GM12878 (cell line): ENCODE data around the gene DYSF. TPM values are rescaled to one million over a fixed set of nuclear protein-coding genes. Genes with fewer than 3 reads are reported as not detected.

ENCODE experiments used
- ATAC-seq: fragments of 200-7000 bp; cut with Tn5 transposase; 3 replicates; pipeline ENCODE4 v1.9.1; 2020; ENCODE audit warnings: mild to moderate bottlenecking, moderate library complexity
- BruUV-seq: library from RNA; stranded (reverse); fragments of 400-500 nt; replicated peaks from 2 replicates; lab custom pipeline; 2021; lab: Mats Ljungman, UMichigan
- CTCF ChIA-PET: fragments of 300-600 bp; sonication (Branson Sonifier 250); formaldehyde crosslinking; extraction: SDS; loops from one replicate; lab custom pipeline; 2021; ENCODE audit warnings: inconsistent platforms; lab: Yijun Ruan, JAX
- POLR2A ChIA-PET: fragments of 350-600 bp; formaldehyde crosslinking; extraction: SDS; loops from one replicate; lab custom pipeline; 2021; ENCODE audit warnings: inconsistent platforms; lab: Charles Lee
- RAD21 ChIA-PET: fragments of 300-600 bp; sonication (Branson Sonifier 250); formaldehyde crosslinking; loops from one replicate; lab custom pipeline; 2023; ENCODE audit warnings: antibody characterized with exemption; ENCODE audit not compliant: unreplicated experiment; lab: Charles Lee
- SMC1A ChIA-PET: fragments of 300-600 bp; sonication (Branson Sonifier 250); formaldehyde crosslinking; loops from one replicate; lab custom pipeline; 2023; ENCODE audit not compliant: unreplicated experiment, uncharacterized antibody; lab: Charles Lee
- DNase-seq: peaks from one replicate; pipeline ENCODE4 v3.0.0-alpha.2; 2011; ENCODE audit warnings: low read depth, low spot score
- FAIRE-seq: peaks from 3 replicates; lab custom pipeline; 2011; peaks lifted over from hg19 to GRCh38; lab: Jason Lieb, UNC
- H2AFZ ChIP-seq: 2 replicates; pipeline ENCODE4 v1.6.0; 2011; ENCODE audit warnings: low read depth, low read length, control low read depth; ENCODE audit not compliant: control insufficient read depth
- H3K27ac ChIP-seq: 2 replicates; pipeline ENCODE4 v1.5.1; 2011; ENCODE audit warnings: control low read depth; ENCODE audit not compliant: control insufficient read depth, insufficient read depth
- H3K27me3 ChIP-seq, 2 experiments: replicated peaks in 1 of 2; 2 replicates each; pipeline versions ENCODE4 v1.6.0 to v1.6.1; 2011; ENCODE audit warnings: low read length in 1 of 2; ENCODE audit not compliant: control insufficient read depth in 2 of 2, insufficient read depth in 2 of 2
- H3K36me3 ChIP-seq, 2 experiments: 2 replicates each; pipeline ENCODE4 v1.5.1; 2011; ENCODE audit warnings: low read length in 1 of 2; ENCODE audit not compliant: control insufficient read depth in 2 of 2, insufficient read depth in 2 of 2
- H3K4me1 ChIP-seq: 2 replicates; pipeline ENCODE4 v1.6.1; 2011; ENCODE audit warnings: mild to moderate bottlenecking, low read length, moderate library complexity, mixed read lengths; ENCODE audit not compliant: control insufficient read depth, insufficient read depth
- H3K4me2 ChIP-seq: 2 replicates; pipeline ENCODE4 v1.6.0; 2011; ENCODE audit warnings: control low read depth; ENCODE audit not compliant: control insufficient read depth, insufficient read depth
- H3K4me3 ChIP-seq: fragments of 200-600 bp; sonication (generic); 2 replicates; pipeline ENCODE4 v1.5.1; 2016
- H3K79me2 ChIP-seq: 2 replicates; pipeline ENCODE4 v1.6.0; 2011; ENCODE audit warnings: low read length; ENCODE audit not compliant: control insufficient read depth, insufficient read depth
- H3K9ac ChIP-seq: 2 replicates; pipeline ENCODE4 v1.8.0; 2011; ENCODE audit warnings: low read length, control low read depth, mixed read lengths; ENCODE audit not compliant: control insufficient read depth, insufficient read depth
- H3K9me3 ChIP-seq: replicated peaks from 3 replicates; pipeline ENCODE4 v1.5.1; 2011; ENCODE audit warnings: mild to moderate bottlenecking, low read length; ENCODE audit not compliant: control insufficient read depth, insufficient read depth
- H4K20me1 ChIP-seq: 2 replicates; pipeline ENCODE4 v1.6.0; 2011; ENCODE audit not compliant: control insufficient read depth, insufficient read depth
- ASH2L ChIP-seq: fragments of 300-600, 200-600 bp; sonication (generic); IDR thresholded peaks from 2 replicates; pipeline ENCODE4 v1.6.1; 2017; ENCODE audit warnings: low read depth, mild to moderate bottlenecking, borderline replicate concordance
- ATF7 ChIP-seq: fragments of 450-650 bp; IDR thresholded peaks from 2 replicates; pipeline ENCODE4 v1.6.1; 2016; ENCODE audit warnings: low read depth, mild to moderate bottlenecking
- BMI1 ChIP-seq: fragments of 450-650 bp; IDR thresholded peaks from 2 replicates; pipeline ENCODE4 v1.6.1; 2016; ENCODE audit warnings: mild to moderate bottlenecking, moderate library complexity, borderline replicate concordance
- CHD2 ChIP-seq: IDR thresholded peaks from 2 replicates; pipeline ENCODE4 v1.6.1; 2011; ENCODE audit warnings: low read depth, low read length, improper control_type of control experiment, borderline replicate concordance
- KLF5 ChIP-seq: fragments of 450-650 bp; IDR thresholded peaks from 2 replicates; pipeline ENCODE4 v1.6.1; 2014; ENCODE audit warnings: mild to moderate bottlenecking; ENCODE audit not compliant: partially characterized antibody
- POLR2A ChIP-seq: IDR thresholded peaks from 2 replicates; pipeline ENCODE4 v1.6.1; 2011; ENCODE audit warnings: low read depth, mild to moderate bottlenecking, low read length
- RAD51 ChIP-seq: fragments of 450-650 bp; IDR thresholded peaks from 2 replicates; pipeline ENCODE4 v1.6.1; 2016; ENCODE audit warnings: moderate library complexity, mild to moderate bottlenecking, inconsistent platforms
- RUNX3 ChIP-seq: IDR thresholded peaks from 2 replicates; pipeline ENCODE4 v1.6.1; 2012; ENCODE audit warnings: low read length, inconsistent platforms
- SKIL ChIP-seq: fragments of 450-650 bp; IDR thresholded peaks from 2 replicates; pipeline ENCODE4 v1.6.1; 2017; ENCODE audit warnings: mild to moderate bottlenecking, low read depth, inconsistent platforms; ENCODE audit not compliant: poor library complexity, severe bottlenecking
- SUZ12 ChIP-seq: fragments of 200-600 bp; sonication (generic); IDR thresholded peaks from one replicate; pipeline ENCODE4 v1.6.1; 2018; ENCODE audit warnings: antibody characterized with exemption, mild to moderate bottlenecking; ENCODE audit not compliant: unreplicated experiment
- TCF12 ChIP-seq: IDR thresholded peaks from 2 replicates; pipeline ENCODE4 v1.6.1; 2011; ENCODE audit warnings: low read depth, mild to moderate bottlenecking, low read length
- TCF3 ChIP-seq: IDR thresholded peaks from 2 replicates; pipeline ENCODE4 v1.6.1; 2012; ENCODE audit warnings: low read depth, mild to moderate bottlenecking, low read length, borderline replicate concordance; ENCODE audit not compliant: insufficient read depth
- TCF7 ChIP-seq: IDR thresholded peaks from 2 replicates; pipeline ENCODE4 v1.6.1; 2014; ENCODE audit warnings: antibody characterized with exemption, borderline replicate concordance
- ZZZ3 ChIP-seq: IDR thresholded peaks from 2 replicates; pipeline ENCODE4 v1.6.1; 2011; ENCODE audit warnings: low read depth; ENCODE audit not compliant: control insufficient read depth, insufficient read length
- WGBS: methylation state at CpG from one replicate; pipeline ENCODE4 v1.1.6; 2016; ENCODE audit warnings: low lambda C conversion rate; ENCODE audit not compliant: insufficient replicate concordance, insufficient coverage; ENCODE audit errors: missing lambda C conversion rate; 5-methylcytosine and 5-hydroxymethylcytosine counted together
- in situ Hi-C: fragments of 300-500 bp; cut with MboI; formaldehyde crosslinking; loops from 9 replicates; pipeline ENCODE4 v1.14.3; 2018; ENCODE audit warnings: mixed read lengths
- intact Hi-C: fragments of 100-400 bp; cut with micrococcal nuclease; formaldehyde crosslinking; loops from one replicate; pipeline ENCODE4 v1.14.2; 2022; ENCODE audit not compliant: unreplicated experiment
- polyA plus RNA-seq, 11 experiments: library from polyadenylated mRNA; depleted of rRNA in 4 of 11; unstranded in 6 of 11; stranded (reverse) in 5 of 11; fragments of >200 nt; fragmentation: Nextera tagmentation in 4 of 11; fragmentation: Illumina TruSeq in 1 of 11; extraction: Ambion mirVana in 4 of 11; extraction: Trizol in 1 of 11; gene quantifications; 1 replicate in 1 of 11; 2 replicates in 10 of 11; pipeline versions ENCODE4 v1.2.1 to v1.2.3, GENCODE V29; 2011 to 2016; ENCODE audit warnings: inconsistent platforms in 2 of 11, missing spikeins in 2 of 11, low read depth in 1 of 11
- total RNA-seq, 4 experiments: library from RNA; depleted of rRNA in 3 of 4; stranded (reverse); fragments of >200 nt in 3 of 4; fragmentation: Illumina TruSeq in 1 of 4; extraction: Trizol in 1 of 4; gene quantifications; 2 replicates each; pipeline versions ENCODE4 v1.2.1 to v1.2.3, GENCODE V29; 2013 to 2021
- TF ChIP-seq, protein P1 (sequence below): fragments of 450-650 bp; IDR thresholded peaks from 2 replicates; pipeline ENCODE4 v1.6.1; 2017; ENCODE audit warnings: low read depth, mild to moderate bottlenecking, moderate library complexity
- TF ChIP-seq, protein P2 (sequence below): fragments of 450-650 bp; IDR thresholded peaks from 2 replicates; pipeline ENCODE4 v1.6.1; 2017; ENCODE audit warnings: antibody characterized with exemption, mild to moderate bottlenecking, moderate library complexity

Gene DYSF
- total and polyA plus RNA-seq, 10 of the 15 experiments (the other 5 are each of a cell fraction or from before 2014, with no cell fraction given), result under 0.01 to 0.15 (median 0.03) TPM; not detected in 7

DNA sequence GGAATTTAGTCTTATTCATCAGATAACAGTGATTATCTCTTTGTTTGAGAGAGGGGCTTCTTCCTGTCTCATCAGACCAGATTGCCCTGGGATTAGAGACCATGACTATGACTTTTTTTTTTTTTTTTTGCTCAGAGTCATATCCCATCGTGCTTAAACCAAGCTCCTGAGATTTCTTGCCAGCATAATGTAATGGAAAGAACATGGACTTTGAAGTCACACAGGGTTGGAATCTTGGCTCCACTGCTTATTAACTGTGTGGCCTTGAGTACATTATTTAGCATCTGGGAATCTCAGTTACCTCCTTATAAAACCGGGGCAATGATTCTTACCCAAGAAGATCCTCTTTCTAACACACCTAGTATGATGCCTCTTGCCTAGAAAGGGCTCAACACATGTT lies 268.3 kb downstream of the DYSF start (continued):
- TF ChIP-seq, protein P1, sequence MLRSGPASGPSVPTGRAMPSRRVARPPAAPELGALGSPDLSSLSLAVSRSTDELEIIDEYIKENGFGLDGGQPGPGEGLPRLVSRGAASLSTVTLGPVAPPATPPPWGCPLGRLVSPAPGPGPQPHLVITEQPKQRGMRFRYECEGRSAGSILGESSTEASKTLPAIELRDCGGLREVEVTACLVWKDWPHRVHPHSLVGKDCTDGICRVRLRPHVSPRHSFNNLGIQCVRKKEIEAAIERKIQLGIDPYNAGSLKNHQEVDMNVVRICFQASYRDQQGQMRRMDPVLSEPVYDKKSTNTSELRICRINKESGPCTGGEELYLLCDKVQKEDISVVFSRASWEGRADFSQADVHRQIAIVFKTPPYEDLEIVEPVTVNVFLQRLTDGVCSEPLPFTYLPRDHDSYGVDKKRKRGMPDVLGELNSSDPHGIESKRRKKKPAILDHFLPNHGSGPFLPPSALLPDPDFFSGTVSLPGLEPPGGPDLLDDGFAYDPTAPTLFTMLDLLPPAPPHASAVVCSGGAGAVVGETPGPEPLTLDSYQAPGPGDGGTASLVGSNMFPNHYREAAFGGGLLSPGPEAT, result no peak
- no peak for TF ChIP-seq BMI1
- TF ChIP-seq, all 136 proteins: peak for 0

DNA sequence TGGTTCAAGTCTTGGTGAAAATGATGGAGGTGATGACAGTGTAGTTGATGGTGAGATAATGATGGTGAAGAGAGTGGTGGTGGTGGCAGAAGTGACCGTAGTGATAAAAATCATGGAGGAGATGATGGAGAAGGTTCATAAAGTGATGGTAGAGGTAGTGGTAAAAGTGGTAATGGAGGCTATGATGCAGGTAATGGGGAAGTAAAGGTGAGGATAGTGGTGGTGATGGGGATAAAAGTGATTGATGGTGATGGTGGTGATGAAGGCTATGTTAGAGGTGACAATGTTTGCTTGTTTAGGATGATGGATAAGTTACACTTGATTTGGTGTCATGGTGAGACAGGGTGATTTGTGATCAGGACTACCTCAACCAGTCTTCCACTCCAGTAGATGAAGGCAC lies 268.9 kb downstream of the DYSF start:
- ChIA-PET SMC1A (no interaction called here), RAD21 (no interaction called here), CTCF (no interaction called here), POLR2A (no interaction called here)
- WGBS, result 36% methylated on average over 1 of the region's 1 CpG
- no peaks in the 10 kb centered on the region for H3K4me1 ChIP-seq
- ATAC-seq (no peak), DNase-seq (no peak), FAIRE-seq (no peak)
- no peak overlapping the region for H3K9ac ChIP-seq
- intact Hi-C loops, result no loop called here
- no peak overlapping the region for H3K4me3 ChIP-seq
- in situ Hi-C loops, result no loop called here
- no peaks in the 10 kb centered on the region for H4K20me1 ChIP-seq
- no peaks in the 10 kb centered on the region for H3K79me2 ChIP-seq
- H3K27ac ChIP-seq, result no peak overlapping the region
- BruUV-seq, result no TSS peak
- H3K9me3 ChIP-seq, result no peaks in the 10 kb centered on the region
- no peaks in the 10 kb centered on the region for H3K27me3 ChIP-seq
- no peaks in the 10 kb centered on the region for H3K36me3 ChIP-seq
- H3K4me2 ChIP-seq, result no peak overlapping the region
- H2AFZ ChIP-seq, result no peak overlapping the region
- TF ChIP-seq ZZZ3 (no peak), SKIL (no peak), CHD2 (no peak), ATF7 (no peak), TCF12 (no peak), RUNX3 (no peak), ASH2L (no peak), TCF7 (no peak), KLF5 (no peak), SUZ12 (no peak), BMI1 (no peak), POLR2A (no peak), RAD51 (no peak), TCF3 (no peak)
- TF ChIP-seq, protein P2, sequence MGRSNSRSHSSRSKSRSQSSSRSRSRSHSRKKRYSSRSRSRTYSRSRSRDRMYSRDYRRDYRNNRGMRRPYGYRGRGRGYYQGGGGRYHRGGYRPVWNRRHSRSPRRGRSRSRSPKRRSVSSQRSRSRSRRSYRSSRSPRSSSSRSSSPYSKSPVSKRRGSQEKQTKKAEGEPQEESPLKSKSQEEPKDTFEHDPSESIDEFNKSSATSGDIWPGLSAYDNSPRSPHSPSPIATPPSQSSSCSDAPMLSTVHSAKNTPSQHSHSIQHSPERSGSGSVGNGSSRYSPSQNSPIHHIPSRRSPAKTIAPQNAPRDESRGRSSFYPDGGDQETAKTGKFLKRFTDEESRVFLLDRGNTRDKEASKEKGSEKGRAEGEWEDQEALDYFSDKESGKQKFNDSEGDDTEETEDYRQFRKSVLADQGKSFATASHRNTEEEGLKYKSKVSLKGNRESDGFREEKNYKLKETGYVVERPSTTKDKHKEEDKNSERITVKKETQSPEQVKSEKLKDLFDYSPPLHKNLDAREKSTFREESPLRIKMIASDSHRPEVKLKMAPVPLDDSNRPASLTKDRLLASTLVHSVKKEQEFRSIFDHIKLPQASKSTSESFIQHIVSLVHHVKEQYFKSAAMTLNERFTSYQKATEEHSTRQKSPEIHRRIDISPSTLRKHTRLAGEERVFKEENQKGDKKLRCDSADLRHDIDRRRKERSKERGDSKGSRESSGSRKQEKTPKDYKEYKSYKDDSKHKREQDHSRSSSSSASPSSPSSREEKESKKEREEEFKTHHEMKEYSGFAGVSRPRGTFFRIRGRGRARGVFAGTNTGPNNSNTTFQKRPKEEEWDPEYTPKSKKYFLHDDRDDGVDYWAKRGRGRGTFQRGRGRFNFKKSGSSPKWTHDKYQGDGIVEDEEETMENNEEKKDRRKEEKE, result no peak
